ENCODE data around the gene UBASH3B.
"Not testable (repeated sequence)": the region's sequence is repeated elsewhere in the genome, so short reads cannot be mapped to it uniquely, and the experiment has no call there.

The UBASH3B gene

DNA sequence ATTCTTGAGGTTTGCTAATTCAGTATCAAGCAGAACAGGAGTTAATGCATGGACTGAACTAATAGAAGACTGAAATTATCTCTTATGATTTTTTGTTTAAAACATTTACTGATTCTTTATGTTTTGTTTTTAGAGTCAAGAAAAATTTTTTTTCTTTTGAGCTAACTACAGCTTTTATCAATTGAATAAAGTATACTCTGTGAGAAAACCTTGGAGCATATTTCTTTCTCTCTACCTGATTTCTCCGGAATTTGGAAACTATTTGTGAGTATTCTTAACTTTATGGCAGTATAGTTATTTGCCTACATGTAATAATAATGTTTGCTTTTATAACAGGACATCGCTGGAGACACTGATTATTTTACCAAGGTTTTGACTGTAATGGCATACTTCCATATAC lies 164.6 kb downstream of the UBASH3B start:
- no peak for DNase-seq

- DNase-seq, result no peak
These were observed 165.6 kb downstream of the UBASH3B start for GRCh38 chr11:122821169-122821568.

DNA sequence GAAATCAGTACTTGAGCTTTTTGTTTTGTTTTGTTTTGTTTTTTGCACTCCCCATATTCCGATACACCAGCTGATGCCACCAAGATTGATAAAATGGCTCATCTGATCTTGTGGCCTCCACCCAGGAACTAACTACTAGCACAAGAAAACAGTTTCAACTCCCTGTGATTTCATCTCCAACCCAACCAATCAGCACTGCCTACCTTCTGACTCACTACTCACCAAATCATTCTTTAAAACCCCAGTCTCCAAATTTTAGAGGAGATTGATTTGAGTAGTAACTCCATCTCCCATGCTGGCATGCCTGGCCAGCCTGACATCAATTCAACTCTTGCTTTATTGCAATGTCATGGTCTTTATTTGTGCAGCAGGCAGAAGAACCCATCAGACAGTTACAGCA lies 166.7 kb downstream of the UBASH3B start:
- no peak for DNase-seq

DNA sequence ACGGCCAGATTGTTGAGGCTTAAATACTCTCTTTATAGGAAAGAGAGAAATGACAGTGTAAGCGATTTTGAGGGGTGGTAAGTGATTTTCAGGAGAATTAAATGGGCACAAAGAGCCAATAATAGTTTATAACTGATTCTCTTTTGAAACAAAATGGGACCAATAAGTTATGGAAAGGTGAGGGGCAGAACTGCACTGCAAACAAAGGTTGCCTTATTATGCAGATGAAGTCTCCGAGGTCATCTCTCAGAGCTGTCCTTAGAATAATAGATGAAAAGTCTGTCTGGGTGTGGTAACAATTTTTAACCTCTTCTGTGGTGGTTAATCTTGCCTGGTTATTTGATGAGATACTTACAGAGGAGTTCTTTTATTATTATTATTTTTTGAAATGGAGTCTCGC lies 168.0 kb downstream of the UBASH3B start:
- no peak for DNase-seq

- not testable (repeated sequence) for DNase-seq
These were observed 173.8 kb downstream of the UBASH3B start for GRCh38 chr11:122829371-122829770.

DNA sequence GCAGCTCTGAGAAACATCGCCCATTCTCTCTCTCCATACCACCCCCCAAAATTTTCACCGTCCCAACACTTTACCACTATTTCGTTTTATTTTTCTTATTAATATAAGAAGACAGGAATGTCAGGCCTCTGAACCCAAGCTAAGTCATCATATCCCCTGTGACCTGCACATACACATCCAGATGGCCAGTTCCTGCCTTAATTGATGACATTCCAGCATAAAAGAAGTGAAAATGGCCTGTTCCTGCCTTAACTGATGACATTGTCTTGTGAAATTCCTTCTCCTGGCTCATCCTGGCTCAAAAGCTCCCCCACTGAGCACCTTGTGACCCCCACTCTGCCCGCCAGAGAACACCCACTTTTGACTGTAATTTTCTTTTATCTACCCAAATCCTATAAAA lies 176.8 kb downstream of the UBASH3B start:
- DNase-seq, result not testable (repeated sequence)

DNA sequence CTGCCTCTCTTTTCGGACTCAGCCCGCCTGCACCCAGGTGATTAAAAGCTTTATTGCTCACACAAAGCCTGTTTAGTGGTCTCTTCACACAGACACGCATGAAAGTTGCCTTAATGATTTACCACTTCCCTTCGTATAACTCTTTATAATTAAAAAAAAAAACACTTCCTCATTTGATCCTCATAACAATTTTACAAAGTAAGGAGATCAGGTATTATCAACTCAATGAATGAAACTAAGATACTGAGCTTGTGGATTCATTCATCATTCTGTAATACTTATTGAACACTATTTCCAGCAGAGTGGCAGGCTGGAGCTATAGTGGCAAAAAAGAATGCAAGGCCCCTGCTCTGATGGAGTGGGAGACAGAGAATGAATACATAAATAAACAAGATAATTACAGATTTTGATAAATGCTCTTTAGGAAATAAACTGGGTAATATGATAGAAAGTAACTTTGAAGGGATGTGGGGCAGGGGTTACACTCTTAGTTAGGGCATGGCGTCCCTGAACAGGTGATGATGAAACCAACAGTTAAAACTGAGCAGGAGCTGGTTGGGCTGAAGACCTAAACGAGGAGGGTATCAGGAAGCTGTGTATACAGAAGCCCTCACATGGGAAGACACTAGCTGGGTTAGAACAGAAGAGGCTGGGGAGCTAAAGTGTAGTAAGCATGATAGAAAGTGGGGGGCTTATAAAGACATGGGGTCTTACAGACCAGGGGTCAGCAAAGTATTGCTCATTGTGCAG lies 177.4 kb downstream of the UBASH3B start:
- no peak for DNase-seq

GRCh38 chr11:122833846-122834464 lies 178.4 kb downstream of the UBASH3B start:
- no peak for DNase-seq

DNA sequence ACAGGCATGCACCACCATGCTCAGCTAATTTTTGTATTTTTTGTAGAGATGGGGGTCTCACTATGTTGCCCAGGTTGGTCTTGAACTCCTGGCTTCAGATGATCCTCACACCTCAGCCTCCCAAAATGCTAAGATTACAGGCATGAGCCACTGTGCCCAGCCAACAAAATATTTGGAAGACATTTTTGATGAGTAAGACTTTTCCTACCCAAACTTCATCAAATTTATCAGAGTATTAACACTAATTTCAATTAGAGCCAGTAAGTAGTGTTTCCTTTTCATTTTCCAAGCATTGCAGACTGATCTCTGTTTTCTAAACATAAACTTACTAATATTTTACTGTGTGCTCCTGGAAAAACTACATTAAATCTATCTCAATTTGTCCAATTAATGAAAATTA lies 181.4 kb downstream of the UBASH3B start:
- no peak for DNase-seq

- no peak for DNase-seq
These were observed 182.2 kb downstream of the UBASH3B start for GRCh38 chr11:122837528-122838346.

DNA sequence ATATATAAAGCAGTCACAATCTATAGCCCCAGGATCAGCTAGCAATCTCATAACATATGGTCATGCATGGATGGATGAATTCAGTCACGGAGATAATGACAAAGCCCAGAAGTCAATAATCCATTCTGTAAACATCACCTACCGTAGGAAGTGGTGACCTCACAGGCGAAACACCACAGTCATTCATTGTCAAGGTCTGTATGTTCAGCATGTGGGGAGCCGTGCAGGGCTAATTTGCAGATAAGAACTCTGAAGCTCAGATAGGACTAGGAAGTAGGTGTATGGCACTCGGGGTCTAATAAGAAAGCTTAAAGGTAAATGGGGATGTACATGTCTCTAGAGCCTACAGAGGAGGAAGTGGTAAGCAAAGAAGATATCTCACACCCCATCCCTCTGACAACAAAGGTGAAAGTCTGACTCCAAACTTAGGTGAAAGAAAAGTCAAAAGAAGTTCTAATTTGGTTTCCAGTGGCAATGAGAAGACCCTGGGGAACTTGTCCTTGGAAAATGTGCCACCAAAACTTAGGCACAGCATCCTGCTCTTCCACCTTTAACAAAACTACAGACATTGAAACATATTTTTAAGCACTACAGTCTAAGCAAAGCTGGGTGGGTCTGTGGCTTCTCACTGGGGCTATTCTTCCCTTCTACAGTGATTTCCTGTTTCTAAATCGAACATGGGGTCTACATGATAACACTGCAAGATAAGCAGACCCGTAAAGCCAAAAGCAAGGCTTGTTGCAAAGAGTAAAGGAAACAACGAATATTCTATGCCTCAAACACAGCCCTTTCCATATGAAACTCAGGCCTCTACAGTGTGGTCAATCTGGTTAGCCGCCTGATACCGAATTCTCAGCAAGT lies 188.0 kb downstream of the UBASH3B start:
- DNase-seq, result no peak

DNA sequence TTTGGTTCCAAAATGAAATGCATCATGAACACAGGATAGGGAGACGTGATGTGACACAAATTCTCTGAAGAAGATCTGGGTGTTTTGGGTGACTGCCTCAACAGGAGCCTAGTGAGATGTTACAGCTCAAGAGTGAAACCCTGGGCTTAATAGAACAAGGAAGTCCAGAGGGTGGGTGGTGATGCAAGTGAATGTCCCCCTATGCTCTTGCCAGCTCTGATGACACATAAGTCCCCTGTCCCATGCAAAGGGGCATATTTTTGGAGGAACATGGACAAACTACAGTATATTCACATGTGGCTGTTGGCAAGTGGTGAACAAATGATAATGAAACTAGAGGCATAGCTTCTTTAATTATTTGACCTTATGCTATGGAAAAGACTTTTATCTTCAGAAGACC lies 191.9 kb downstream of the UBASH3B start:
- DNase-seq, result no peak

DNA sequence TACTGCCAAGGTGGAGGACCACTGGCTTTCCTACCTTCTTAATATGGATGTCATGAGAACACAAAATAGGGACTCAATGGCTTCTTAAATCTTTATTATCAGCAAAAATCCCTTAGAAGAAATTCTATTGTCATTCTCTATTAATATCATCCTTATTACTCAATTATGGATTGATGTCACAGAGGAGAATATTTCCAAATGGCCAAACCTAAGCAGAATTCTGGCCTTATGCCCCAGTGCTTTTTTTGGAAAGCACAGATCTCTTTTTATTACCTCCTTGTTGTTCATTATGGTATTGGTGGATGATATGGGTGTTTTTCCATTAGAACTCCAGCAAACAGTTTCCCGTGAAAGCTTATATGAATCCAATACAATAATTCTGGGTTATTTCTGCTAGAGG lies 192.7 kb downstream of the UBASH3B start:
- no peak for DNase-seq

DNA sequence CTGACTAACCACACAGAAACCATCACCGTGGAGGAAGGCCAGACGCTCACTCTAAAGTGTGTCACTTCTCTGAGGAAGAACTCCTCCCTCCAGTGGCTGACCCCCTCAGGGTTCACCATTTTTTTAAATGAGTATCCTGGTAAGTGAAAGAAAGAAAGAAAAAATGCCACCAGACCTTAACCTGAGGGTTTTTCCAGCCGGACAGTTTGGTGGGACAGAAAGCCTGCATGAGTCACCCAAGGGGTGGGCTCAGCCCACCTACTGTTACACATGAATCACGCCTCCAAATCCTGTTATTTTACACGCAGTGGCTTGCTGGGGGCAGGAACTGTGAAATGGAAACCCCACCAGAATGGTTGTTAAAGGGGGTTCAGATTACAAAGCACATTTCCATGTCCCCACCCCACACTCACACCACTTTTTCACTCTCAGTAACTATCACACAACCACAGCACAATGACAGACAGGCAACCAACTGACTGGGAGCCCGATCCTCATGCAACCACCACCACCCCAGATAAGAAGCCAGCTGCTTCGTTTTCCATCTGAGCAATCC lies 194.6 kb downstream of the UBASH3B start:
- DNase-seq, result no peak

DNA sequence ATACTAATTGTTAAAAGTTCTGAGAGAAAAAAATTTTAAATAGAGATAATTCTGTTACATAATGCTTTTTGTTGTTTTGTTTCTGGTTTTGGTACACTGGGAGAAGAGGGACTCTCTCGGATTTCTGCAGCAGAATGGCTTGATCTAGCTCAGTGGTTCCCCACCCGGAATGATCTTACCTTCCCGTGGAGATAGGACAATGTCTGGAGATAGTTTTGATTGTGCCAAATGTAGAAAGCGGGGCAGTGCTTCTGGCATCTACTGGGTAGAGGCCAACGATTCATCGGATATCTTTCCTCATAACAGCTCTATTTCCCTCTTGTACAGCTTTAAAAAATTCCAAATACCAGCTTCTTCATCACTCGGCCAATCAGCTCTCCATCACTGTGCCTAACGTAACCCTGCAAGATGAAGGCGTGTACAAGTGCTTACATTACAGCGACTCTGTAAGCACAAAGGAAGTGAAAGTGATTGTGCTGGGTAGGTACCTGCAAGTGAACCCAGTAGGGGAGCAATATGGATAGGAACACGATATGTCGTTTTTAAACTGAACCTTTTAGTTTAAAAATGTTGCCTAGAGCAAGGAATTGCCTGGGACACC lies 195.9 kb downstream of the UBASH3B start:
- no peak for DNase-seq

- no peak for DNase-seq
These were observed 196.7 kb downstream of the UBASH3B start for GRCh38 chr11:122852074-122852795.

- no peak for DNase-seq
These were observed 197.3 kb downstream of the UBASH3B start for GRCh38 chr11:122852796-122853160.

DNA sequence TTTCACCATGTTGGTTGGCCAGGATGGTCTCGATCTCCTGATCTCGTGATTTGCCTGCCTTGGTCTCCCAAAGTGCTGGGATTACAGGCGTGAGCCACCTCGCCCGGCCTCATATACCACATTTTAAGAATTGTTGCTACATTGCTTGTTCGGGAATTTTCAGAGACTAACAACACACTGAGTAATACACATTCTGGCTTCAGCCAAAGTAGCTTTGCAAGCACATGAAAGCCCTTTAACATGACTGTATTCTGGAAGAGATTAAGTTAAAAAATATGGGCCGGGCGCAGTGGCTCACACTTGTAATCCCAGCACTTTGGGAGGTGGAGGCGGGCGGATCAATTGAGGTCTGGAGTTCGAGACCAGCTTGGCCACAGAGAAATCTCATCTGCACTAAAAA lies 197.7 kb downstream of the UBASH3B start:
- no peak for DNase-seq

DNA sequence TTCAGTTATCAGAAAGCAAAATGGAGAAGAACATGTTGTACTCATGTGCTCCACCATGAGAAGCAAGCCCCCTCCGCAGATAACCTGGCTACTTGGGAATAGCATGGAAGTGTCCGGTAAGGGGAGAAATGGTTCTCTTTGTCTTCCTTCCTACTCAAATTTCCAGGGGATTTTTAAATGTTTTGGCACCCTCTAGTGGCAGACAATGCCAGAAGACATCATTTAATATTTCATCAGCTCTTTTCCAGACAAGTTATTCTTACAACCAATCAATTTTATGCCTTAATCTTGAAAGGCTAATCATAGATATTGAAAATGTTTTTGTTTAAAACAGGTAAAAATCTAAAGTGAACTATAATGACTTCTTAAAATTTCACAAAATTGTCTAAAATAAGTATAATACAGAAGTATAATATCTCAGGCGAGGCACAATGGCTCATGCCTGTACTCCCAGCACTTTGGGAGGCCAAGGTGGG lies 198.5 kb downstream of the UBASH3B start:
- DNase-seq, result no peak

GRCh38 chr11:122861631-122862030 lies 206.1 kb downstream of the UBASH3B start:
- DNase-seq, result no peak

GRCh38 chr11:122862091-122862490 lies 206.6 kb downstream of the UBASH3B start:
- no peak for DNase-seq
